ENCODE data around the gene FBXL12. TPM values are rescaled to one million over a fixed set of nuclear protein-coding genes. Genes with fewer than 3 reads are reported as not detected.

FBXL12 gene
- total and polyA plus RNA-seq, 2 experiments from 2014 or later: 23.5 to 25.4 TPM

DNA sequence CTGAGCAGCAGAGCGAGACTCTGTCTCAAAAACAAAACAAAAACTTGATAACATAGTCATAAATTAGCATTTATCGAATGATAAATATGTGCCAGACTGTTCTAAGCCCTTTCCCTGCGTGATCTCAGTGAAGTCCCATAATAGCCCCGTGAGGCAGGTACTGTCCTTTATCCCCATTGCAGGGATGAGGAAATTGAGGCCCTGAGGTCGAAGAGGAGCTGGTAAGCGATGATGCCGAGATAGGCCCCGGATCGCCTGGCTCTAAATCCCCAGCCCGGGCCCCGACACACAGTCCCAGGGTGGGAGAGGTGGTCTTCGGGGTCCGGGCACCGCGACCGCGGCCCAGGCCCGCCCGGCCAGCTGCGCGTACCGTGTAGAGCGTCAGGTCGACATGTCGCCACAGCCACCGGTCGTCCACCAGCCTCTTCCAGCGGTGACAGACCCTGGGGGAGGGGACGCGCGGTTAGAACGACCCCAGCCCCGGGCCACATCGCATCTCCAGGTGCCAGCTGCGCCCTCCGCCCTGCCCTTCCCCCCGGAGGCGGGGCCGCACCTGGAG is 625 bp downstream of the FBXL12 start:
- Histone ChIP-seq H3K27me3 (ENCODE audit: insufficient read depth) (no peaks in the 10 kb centered on the region), H3K4me1 (ENCODE audit: insufficient read depth) (peaks cover 12% of the 10 kb centered on the region), H4K20me1 (replicated peaks; ENCODE audit: insufficient read depth) (peaks cover 8% of the 10 kb centered on the region), H2AFZ (peak overlapping the region; percentile 99), H3K36me3 (ENCODE audit: insufficient read depth) (peaks cover 10% of the 10 kb centered on the region; the same call in 1 of the 2 replicates), H3K4me3 (peak overlapping the region; percentile 98), H3K79me2 (replicated peaks; ENCODE audit: insufficient read depth) (peaks cover 51% of the 10 kb centered on the region), H3F3A (replicated peaks; ENCODE audit: low read depth) (peaks cover 10% of the 10 kb centered on the region; the same call in 1 of the 2 replicates), H3K4me2 (peak overlapping the region; percentile 97), H3K9me2 (ENCODE audit: insufficient read depth) (no peaks in the 10 kb centered on the region), H3K27ac (ENCODE audit: low read depth) (peak overlapping the region; percentile 99)
- Mint-ChIP-seq H3K4me3 (peak overlapping the region; percentile 90), H3K27ac (peak overlapping the region; percentile 97), H3K4me1 (peaks cover 14% of the 10 kb centered on the region; the same call in 2 of the 3 replicates), H3K27me3 (ENCODE audit: insufficient read depth, low read depth, poor library complexity) (peaks cover 6% of the 10 kb centered on the region), H3K9me3 (peaks cover 21% of the 10 kb centered on the region; the same call in 2 of the 3 replicates), H3K36me3 (ENCODE audit: low read depth) (peaks cover 33% of the 10 kb centered on the region)
- TF ChIP-seq REST (IDR thresholded peaks at IDR 0.05; ENCODE audit: unreplicated experiment): no peak
- TF ChIP-seq JUNB (IDR thresholded peaks at IDR 0.05; ENCODE audit: unreplicated experiment): no peak
- TF ChIP-seq CTCF (conservative IDR thresholded peaks at IDR 0.05; ENCODE audit: low read depth in 2 of 2): no peak
- no peak for TF ChIP-seq EZH2 (IDR thresholded peaks at IDR 0.05; ENCODE audit: low read depth, unreplicated experiment)
- TF ChIP-seq ZNF331 (CRISPR knock-in tag; IDR thresholded peaks at IDR 0.05; ENCODE audit: low read depth): no peak
- no peak for TF ChIP-seq ETS1 (IDR thresholded peaks at IDR 0.05)
- TF ChIP-seq ZNF462 (CRISPR knock-in tag; IDR thresholded peaks at IDR 0.05): no peak
- no peak for TF ChIP-seq POLR2AphosphoS5 (IDR thresholded peaks at IDR 0.05; ENCODE audit: low read depth)
- no peak for TF ChIP-seq EZH2phosphoT487 (IDR thresholded peaks at IDR 0.05; ENCODE audit: unreplicated experiment)
- no peak for TF ChIP-seq STAT1 (IDR thresholded peaks at IDR 0.05; ENCODE audit: unreplicated experiment)
- TF ChIP-seq NANOG (IDR thresholded peaks at IDR 0.05; ENCODE audit: borderline replicate concordance): no peak
- TF ChIP-seq ZNF114 (CRISPR knock-in tag; IDR thresholded peaks at IDR 0.05): no peak
- TF ChIP-seq CREB1 (CRISPR knock-in tag; IDR thresholded peaks at IDR 0.05; ENCODE audit: low read depth): no peak
- ATAC-seq (peak; percentile 7), DNase-seq (ENCODE audit: low spot score) (no peak)

All from GM23338 (cell line).